Neural cell (in vitro differentiated cells): Measurements from ENCODE around the gene SP7.

Experiments
- EP300 ChIP-seq: fragments of 450-650 bp; conservative IDR thresholded peaks from 2 replicates; pipeline ENCODE4 v1.6.1; 2014; ENCODE audit warnings: antibody characterized with exemption, mild to moderate bottlenecking, moderate library complexity; ENCODE audit not compliant: poor library complexity, severe bottlenecking
- EZH2 ChIP-seq: fragments of 200-600, 300-800 bp; shearing (Covaris generic), sonication (generic); IDR thresholded peaks from 2 replicates; pipeline ENCODE4 v1.6.1; 2014; ENCODE audit warnings: antibody characterized with exemption, low read length, borderline replicate concordance, mild to moderate bottlenecking; ENCODE audit not compliant: insufficient read depth, poor library complexity, severe bottlenecking
- TAF1 ChIP-seq: IDR thresholded peaks from 2 replicates; pipeline ENCODE4 v1.6.1; 2012; ENCODE audit warnings: low read depth
- TF ChIP-seq, protein P1 (sequence below): fragments of 450-650 bp; IDR thresholded peaks from 2 replicates; pipeline ENCODE4 v1.5.1; 2014; ENCODE audit warnings: antibody characterized with exemption, mild to moderate bottlenecking, moderate library complexity; ENCODE audit not compliant: poor library complexity, severe bottlenecking

DNA sequence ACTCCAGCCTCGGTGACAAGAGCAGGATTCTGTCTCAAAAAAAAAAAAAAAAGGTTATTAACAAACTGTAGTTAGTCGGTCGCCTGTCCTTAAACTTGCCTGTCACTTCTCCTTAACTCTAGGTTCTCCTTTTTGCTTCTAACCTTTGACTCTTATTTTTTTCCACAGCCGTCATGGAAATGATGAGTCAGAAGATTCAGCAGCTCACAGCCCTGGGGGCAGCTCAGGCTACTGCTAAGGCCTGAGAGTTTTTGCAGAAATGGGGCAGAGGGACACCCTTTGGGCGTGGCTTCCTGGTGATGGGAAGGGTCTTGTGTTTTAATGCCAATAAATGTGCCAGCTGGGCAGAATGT lies 37.1 kb downstream of the SP7 start:
- TF ChIP-seq, protein P1, sequence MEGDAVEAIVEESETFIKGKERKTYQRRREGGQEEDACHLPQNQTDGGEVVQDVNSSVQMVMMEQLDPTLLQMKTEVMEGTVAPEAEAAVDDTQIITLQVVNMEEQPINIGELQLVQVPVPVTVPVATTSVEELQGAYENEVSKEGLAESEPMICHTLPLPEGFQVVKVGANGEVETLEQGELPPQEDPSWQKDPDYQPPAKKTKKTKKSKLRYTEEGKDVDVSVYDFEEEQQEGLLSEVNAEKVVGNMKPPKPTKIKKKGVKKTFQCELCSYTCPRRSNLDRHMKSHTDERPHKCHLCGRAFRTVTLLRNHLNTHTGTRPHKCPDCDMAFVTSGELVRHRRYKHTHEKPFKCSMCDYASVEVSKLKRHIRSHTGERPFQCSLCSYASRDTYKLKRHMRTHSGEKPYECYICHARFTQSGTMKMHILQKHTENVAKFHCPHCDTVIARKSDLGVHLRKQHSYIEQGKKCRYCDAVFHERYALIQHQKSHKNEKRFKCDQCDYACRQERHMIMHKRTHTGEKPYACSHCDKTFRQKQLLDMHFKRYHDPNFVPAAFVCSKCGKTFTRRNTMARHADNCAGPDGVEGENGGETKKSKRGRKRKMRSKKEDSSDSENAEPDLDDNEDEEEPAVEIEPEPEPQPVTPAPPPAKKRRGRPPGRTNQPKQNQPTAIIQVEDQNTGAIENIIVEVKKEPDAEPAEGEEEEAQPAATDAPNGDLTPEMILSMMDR, result no peak
- no peak for TF ChIP-seq EP300
- TF ChIP-seq TAF1, result no peak
- TF ChIP-seq EZH2, result no peak
